Measurements from ENCODE around the gene TMEM82. TPM values are rescaled to one million over a fixed set of nuclear protein-coding genes. Genes with fewer than 3 reads are reported as not detected.
A peak's percentile ranks its signal among the peaks of the same experiment; 100 is the strongest.

Gene TMEM82
- total and polyA plus RNA-seq, 4 donors = not detected

DNA sequence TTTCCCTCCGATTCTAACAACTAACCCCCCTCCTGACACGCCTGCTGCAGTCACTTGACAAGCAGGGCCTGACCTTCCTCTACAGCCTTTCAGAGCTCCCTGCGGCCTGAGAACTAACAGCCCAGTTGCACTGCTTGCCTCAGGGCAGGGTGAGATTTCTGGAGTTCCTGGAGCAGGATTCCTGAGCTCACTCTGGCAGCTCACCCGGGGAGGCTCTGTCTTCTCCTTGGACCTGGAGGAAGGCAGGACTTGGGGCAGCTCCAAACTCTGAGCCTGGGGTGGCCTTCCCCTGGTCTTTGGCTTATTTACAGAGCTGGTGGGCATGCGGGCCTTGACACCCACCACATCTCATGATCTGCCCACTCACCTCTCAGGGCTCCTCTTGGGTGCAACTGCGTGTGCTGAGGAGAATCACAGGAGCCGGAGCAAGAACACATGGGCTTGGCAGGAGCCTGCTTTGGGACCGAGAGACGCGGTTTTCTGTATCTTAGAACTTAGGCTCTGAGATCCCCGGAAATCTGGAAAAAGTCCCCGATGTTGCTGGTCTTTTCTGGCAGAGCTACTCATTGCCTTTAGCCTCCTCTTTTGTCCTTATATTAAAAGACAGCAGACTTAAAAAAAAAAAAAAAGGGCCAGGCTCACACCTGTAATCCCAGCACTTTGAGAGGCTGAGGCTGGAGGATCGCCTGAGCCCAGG is 19.3 kb upstream of the TMEM82 start:
- H3K36me3 ChIP-seq (ENCODE audit: control insufficient read depth in 4 of 4, insufficient read depth in 4 of 4, low read length in 4 of 4) = peaks cover 7 to 69% (median 44%) of the 10 kb centered on the region in 4 donors
- 93 to 95% methylated on average over 13 of the region's 13 CpGs for WGBS, 2 donors
- no peak overlapping the region for H3K4me3 ChIP-seq
- peaks cover 0 to 5% (median 4%) of the 10 kb centered on the region in 5 donors for H3K4me1 ChIP-seq (ENCODE audit: control insufficient read depth in 5 of 5, insufficient read depth in 5 of 5, low read length in 5 of 5)
- no peak for TF ChIP-seq CTCF (IDR thresholded peaks at IDR 0.05; ENCODE audit: control extremely low read depth, extremely low read depth)
- H3K27ac ChIP-seq (ENCODE audit: low read depth in 1 of 2, low read length in 1 of 2) = no peak overlapping the region
- H3K9me3 ChIP-seq (ENCODE audit: control insufficient read depth in 4 of 4, insufficient read depth in 3 of 4, low read length in 3 of 4) = no peaks in the 10 kb centered on the region
- no peak overlapping the region for H3K9ac ChIP-seq (ENCODE audit: insufficient read depth in 1 of 2, low read length in 2 of 2)
- DNase-seq = no peak
- no peaks in the 10 kb centered on the region for H3K27me3 ChIP-seq (ENCODE audit: control insufficient read depth in 3 of 3, insufficient read depth in 3 of 3, low read length in 2 of 3)
- ATAC-seq (ENCODE audit: insufficient read depth, low FRiP score) = no peak

- H3K9me3 ChIP-seq (ENCODE audit: control insufficient read depth in 4 of 4, insufficient read depth in 3 of 4, low read length in 3 of 4) = no peaks in the 10 kb centered on the region
- H3K4me1 ChIP-seq (ENCODE audit: control insufficient read depth in 5 of 5, insufficient read depth in 5 of 5, low read length in 5 of 5) = peaks cover 0 to 1% (median 0%) of the 10 kb centered on the region in 5 donors
- DNase-seq = peak in 1 of 3 donors; percentile 7
- no peak overlapping the region for H3K4me3 ChIP-seq
- H3K27me3 ChIP-seq (ENCODE audit: control insufficient read depth in 3 of 3, insufficient read depth in 3 of 3, low read length in 2 of 3) = no peaks in the 10 kb centered on the region
- 91 to 95% methylated on average over 20 of the region's 20 CpGs for WGBS, 2 donors
- no peak overlapping the region for H3K9ac ChIP-seq (ENCODE audit: insufficient read depth in 1 of 2, low read length in 2 of 2)
- ATAC-seq (ENCODE audit: insufficient read depth, low FRiP score) = no peak
- H3K36me3 ChIP-seq (ENCODE audit: control insufficient read depth in 4 of 4, insufficient read depth in 4 of 4, low read length in 4 of 4) = peaks cover 7 to 70% (median 44%) of the 10 kb centered on the region in 4 donors
- TF ChIP-seq CTCF (IDR thresholded peaks at IDR 0.05; ENCODE audit: control extremely low read depth, extremely low read depth) = no peak
- H3K27ac ChIP-seq (ENCODE audit: low read depth in 1 of 2, low read length in 1 of 2) = no peak overlapping the region
Measured at GRCh38 chr1:15723631-15724246, 18.6 kb upstream of the TMEM82 start.

DNA sequence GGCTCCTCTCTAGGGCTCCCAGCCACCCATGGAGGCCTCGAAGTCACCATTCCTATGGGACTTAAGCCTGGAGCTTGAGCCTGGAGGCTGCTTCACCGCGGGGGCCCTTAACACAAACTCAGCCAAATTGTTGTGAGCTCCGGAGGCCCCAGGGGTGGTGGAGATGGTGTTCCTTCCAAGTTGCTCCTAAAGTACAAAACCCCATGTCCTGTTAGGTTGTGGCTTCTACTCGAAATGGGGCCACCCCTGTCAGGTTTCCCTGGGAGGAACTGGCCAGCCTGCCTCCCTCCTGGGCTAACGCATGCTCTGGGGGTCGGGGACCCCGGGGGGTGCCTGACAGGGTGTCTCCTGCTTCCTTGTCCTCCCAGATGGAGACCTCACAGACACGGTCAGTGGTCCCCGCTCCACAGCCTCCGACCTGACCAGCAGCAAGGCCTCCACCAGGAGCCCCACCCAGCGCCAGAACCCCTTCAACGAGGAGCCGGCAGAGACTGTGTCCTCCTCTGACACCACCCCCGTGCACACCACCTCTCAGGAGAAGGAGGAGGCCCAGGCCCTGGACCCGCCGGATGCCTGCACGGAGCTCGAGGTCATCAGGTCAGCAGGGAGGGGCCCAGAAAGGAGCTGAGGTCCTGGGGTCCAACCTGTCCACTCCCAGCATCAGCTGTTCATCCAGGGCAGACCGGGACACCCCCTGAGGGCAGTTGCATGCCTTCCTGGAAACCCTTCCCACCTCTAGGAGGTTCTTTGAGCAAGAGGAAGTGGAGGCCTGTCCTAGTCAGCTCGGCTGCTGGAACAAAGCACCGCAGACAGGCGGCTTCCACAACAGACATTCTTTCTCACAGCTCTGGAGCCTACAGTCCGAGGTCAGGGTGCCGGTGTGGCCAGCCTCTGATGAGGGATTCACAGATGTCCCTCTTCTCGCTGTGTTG is 17.1 kb upstream of the TMEM82 start:
- H3K4me1 ChIP-seq (ENCODE audit: control insufficient read depth in 5 of 5, insufficient read depth in 5 of 5, low read length in 5 of 5) = peaks cover 0 to 1% (median 0%) of the 10 kb centered on the region in 5 donors
- H3K27ac ChIP-seq (ENCODE audit: low read depth in 1 of 2, low read length in 1 of 2) = no peak overlapping the region
- no peak overlapping the region for H3K4me3 ChIP-seq
- no peaks in the 10 kb centered on the region for H3K27me3 ChIP-seq (ENCODE audit: control insufficient read depth in 3 of 3, insufficient read depth in 3 of 3, low read length in 2 of 3)
- no peak overlapping the region for H3K9ac ChIP-seq (ENCODE audit: insufficient read depth in 1 of 2, low read length in 2 of 2)
- peaks cover 7 to 76% (median 36%) of the 10 kb centered on the region in 4 donors for H3K36me3 ChIP-seq (ENCODE audit: control insufficient read depth in 4 of 4, insufficient read depth in 4 of 4, low read length in 4 of 4)
- ATAC-seq (ENCODE audit: insufficient read depth, low FRiP score) (no peak), DNase-seq (peak in 1 of 3 donors; percentile 15)
- no peaks in the 10 kb centered on the region for H3K9me3 ChIP-seq (ENCODE audit: control insufficient read depth in 4 of 4, insufficient read depth in 3 of 4, low read length in 3 of 4)
- TF ChIP-seq CTCF (IDR thresholded peaks at IDR 0.05; ENCODE audit: control extremely low read depth, extremely low read depth) = no peak
- WGBS, 2 donors = 84 to 89% methylated on average over 26 of the region's 26 CpGs
